BE2C (cell line): ENCODE results near the gene HEY2.
"Not testable (repeated sequence)": the region's sequence is repeated elsewhere in the genome, so short reads cannot be mapped to it uniquely, and the experiment has no call there.

Experiments
- DNase-seq: peaks from one replicate; pipeline ENCODE4 v3.0.0-alpha.2; 2020
- H3K27me3 ChIP-seq: fragments of 250-450 bp; sonication (Bioruptor Pico); 2 replicates; pipeline ENCODE4 v1.5.1; 2020; ENCODE audit warnings: mild to moderate bottlenecking
- H3K36me3 ChIP-seq: fragments of 250-450 bp; sonication (Bioruptor Pico); 2 replicates; pipeline ENCODE4 v1.5.1; 2020; ENCODE audit warnings: mild to moderate bottlenecking
- H3K4me1 ChIP-seq: fragments of 250-450 bp; sonication (Bioruptor Pico); 2 replicates; pipeline ENCODE4 v1.5.1; 2020
- H3K4me3 ChIP-seq: 2 replicates; pipeline ENCODE4 v1.5.1; 2011; ENCODE audit warnings: low read depth, low read length
- H3K9me3 ChIP-seq: fragments of 250-450 bp; sonication (Bioruptor Pico); 2 replicates; pipeline ENCODE4 v1.5.1; 2020
- TF ChIP-seq, protein P1 (sequence below): IDR thresholded peaks from 2 replicates; pipeline ENCODE4 v1.5.1; 2012; ENCODE audit warnings: mild to moderate bottlenecking, low read depth, low read length

The HEY2 gene

DNA sequence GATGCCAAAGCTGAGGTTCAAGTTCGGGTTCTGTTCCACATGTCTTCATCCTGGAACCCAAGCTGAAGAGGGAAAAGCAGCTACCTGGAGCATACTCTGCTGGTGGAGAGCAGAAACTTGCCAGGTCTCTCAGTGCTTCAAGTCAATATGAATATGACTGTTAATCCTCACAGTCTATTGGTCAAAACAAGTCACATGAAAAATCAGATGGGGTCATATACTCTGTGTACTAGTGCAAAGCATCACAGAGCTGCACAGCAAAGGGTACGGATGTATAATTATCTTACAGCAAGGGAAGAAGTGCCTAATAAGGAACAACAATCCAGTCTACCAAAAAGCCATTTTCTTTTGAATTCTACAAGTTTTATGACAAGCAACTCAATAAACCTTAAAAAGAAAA is 53.0 kb downstream of the HEY2 start:
- no peak for DNase-seq
- Histone ChIP-seq H3K4me1 (peaks cover 46% of the 10 kb centered on the region), H3K36me3 (peaks cover 64% of the 10 kb centered on the region), H3K27me3 (no peaks in the 10 kb centered on the region), H3K9me3 (no peaks in the 10 kb centered on the region), H3K4me3 (no peak overlapping the region)
- TF ChIP-seq, protein P1, sequence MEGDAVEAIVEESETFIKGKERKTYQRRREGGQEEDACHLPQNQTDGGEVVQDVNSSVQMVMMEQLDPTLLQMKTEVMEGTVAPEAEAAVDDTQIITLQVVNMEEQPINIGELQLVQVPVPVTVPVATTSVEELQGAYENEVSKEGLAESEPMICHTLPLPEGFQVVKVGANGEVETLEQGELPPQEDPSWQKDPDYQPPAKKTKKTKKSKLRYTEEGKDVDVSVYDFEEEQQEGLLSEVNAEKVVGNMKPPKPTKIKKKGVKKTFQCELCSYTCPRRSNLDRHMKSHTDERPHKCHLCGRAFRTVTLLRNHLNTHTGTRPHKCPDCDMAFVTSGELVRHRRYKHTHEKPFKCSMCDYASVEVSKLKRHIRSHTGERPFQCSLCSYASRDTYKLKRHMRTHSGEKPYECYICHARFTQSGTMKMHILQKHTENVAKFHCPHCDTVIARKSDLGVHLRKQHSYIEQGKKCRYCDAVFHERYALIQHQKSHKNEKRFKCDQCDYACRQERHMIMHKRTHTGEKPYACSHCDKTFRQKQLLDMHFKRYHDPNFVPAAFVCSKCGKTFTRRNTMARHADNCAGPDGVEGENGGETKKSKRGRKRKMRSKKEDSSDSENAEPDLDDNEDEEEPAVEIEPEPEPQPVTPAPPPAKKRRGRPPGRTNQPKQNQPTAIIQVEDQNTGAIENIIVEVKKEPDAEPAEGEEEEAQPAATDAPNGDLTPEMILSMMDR, result no peak

DNA sequence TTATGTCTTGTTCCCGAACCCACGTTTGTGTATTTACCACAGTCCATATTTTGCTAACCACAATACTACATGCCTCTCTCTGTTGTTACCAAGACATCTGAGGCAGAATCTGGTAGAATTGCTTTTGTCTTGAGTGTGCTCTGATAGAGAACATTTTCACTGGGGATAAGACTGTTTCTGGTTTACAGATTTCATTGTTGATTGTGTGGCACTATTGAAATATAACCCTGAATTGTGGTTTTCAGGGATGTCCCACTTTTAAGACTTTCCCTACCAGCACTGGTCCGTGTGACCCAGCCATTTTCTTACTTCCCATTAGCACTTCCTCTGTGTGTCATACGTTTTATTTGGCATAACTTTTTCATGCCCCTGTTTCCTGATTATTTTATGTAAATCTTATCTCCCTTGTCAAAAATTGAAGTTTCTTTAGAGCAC is 53.5 kb downstream of the HEY2 start:
- no peak for DNase-seq
- TF ChIP-seq, protein P1, result no peak
- Histone ChIP-seq H3K4me1 (peaks cover 46% of the 10 kb centered on the region), H3K4me3 (no peak overlapping the region), H3K36me3 (peaks cover 59% of the 10 kb centered on the region), H3K27me3 (no peaks in the 10 kb centered on the region), H3K9me3 (no peaks in the 10 kb centered on the region)

DNA sequence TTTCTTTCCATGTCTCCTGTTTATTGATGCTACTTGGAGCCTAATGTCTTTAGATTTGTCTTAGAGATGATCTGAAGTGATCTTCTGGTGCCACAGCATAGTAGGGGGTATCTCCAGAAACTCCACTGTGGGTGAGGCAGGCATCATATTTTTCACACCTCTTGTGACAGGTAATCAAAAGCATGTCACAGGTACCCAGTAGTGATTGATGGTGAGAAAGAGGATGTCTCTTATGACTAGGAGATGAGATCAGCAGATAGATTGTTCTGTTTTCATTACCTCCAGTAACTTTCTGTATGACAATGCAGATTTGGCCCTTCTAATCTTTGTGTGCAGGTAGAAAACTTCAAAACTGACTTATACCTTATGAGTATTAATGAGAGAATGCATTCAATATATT is 54.8 kb downstream of the HEY2 start:
- TF ChIP-seq, protein P1, result no peak
- peaks cover 54% of the 10 kb centered on the region for H3K4me1 ChIP-seq
- no peaks in the 10 kb centered on the region for H3K27me3 ChIP-seq
- H3K4me3 ChIP-seq, result no peak overlapping the region
- DNase-seq, result no peak
- no peaks in the 10 kb centered on the region for H3K9me3 ChIP-seq
- H3K36me3 ChIP-seq, result peaks cover 54% of the 10 kb centered on the region

DNA sequence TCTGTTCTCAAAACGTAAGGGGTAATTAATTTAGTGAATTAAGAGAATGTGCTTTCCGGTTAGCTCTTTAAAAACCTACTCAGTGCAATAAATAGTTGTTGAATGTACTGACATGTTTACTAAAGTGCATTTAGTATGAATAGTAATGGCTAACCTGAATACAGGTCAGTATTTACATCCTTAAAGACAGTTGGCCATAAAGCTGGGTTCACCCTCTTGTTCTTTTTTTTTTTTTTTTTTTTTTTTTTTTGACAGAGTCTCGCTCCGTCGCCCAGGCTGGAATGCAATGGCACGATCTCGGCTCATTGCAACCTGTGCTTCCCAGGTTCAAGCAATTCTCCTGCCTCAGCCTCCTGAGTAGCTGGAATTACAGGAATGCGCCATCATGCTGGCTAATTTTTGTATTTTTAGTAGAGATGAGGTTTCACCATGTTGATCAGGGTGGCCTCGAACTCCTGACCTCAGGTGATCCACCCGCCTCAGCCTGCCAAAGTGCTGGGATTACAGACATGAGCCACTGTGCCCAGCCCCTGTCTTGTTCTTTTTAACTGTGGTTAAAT is 55.5 kb downstream of the HEY2 start:
- H3K36me3 ChIP-seq, result peaks cover 50% of the 10 kb centered on the region
- H3K4me3 ChIP-seq, H3K9me3 ChIP-seq, DNase-seq, H3K27me3 ChIP-seq: not testable (repeated sequence)
- H3K4me1 ChIP-seq, result peaks cover 61% of the 10 kb centered on the region

DNA sequence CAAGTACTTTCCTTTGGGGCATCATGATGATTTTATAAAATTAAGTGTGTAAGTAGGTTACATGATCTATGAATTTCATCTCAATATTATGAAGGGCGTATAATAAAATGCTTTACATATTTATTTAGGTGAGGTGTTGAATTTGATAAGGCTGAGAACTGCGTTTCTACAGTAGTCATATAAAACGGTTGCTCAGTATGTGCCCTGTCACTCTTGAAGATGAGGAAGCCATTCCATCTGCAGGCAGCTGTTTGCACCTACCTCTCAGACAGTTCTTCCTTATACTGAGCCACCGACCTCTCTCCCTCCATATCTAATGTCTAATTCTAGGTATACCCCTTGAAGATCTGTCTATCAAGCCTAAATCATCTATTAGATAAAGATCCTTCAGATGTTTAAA is 57.4 kb downstream of the HEY2 start:
- peaks cover 36% of the 10 kb centered on the region for H3K36me3 ChIP-seq
- no peak for DNase-seq
- H3K9me3 ChIP-seq, result no peaks in the 10 kb centered on the region
- H3K27me3 ChIP-seq, result no peaks in the 10 kb centered on the region
- H3K4me1 ChIP-seq, result peaks cover 62% of the 10 kb centered on the region
- no peak overlapping the region for H3K4me3 ChIP-seq
- TF ChIP-seq, protein P1, result no peak

DNA sequence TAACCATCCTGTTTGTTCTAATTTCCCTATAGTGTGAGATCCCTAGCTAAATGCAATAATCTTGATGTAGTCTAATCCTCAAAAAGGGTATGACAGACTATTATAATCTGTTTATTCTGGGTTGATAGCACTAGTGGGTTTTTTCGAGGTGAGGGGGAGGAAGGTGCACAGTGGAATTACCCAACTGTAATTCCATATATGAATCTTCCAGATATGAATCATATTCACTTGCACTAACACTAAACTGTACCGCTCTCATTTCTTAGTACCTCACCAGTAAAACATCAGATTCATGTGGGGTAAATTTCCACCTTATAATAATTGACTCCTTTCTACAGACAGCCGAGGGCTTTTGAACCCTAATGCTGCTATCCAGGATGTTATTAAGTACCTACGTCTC is 57.9 kb downstream of the HEY2 start:
- no peak overlapping the region for H3K4me3 ChIP-seq
- H3K36me3 ChIP-seq, result peaks cover 31% of the 10 kb centered on the region
- DNase-seq, result no peak
- no peaks in the 10 kb centered on the region for H3K9me3 ChIP-seq
- H3K4me1 ChIP-seq, result peaks cover 61% of the 10 kb centered on the region
- TF ChIP-seq, protein P1, result no peak
- H3K27me3 ChIP-seq, result no peaks in the 10 kb centered on the region

DNA sequence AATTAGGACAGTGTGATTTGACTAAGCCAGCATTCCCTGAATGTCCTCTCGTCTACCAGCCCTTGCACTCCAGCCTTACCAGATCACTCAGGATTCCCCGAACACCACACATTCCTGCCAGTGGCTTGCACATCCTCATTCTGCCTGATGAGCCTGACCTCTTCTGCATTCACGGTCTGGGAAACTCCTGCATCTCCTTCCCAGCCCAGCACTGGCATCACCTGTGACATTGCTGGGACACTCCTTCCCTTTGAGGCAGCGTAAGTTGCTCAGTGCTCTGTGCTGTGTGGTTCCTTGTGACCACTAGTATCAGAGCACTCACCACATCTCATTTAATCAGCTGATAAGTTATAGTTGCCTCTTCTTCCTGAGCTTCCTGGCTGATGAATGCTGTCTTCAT is 58.6 kb downstream of the HEY2 start:
- TF ChIP-seq, protein P1, result no peak
- DNase-seq, result no peak
- Histone ChIP-seq H3K4me3 (no peak overlapping the region), H3K36me3 (peaks cover 26% of the 10 kb centered on the region), H3K27me3 (no peaks in the 10 kb centered on the region), H3K4me1 (peaks cover 60% of the 10 kb centered on the region), H3K9me3 (no peaks in the 10 kb centered on the region)
